Measurements from ENCODE around the gene TTC14. TPM values are rescaled to one million over a fixed set of nuclear protein-coding genes. Genes with fewer than 3 reads are reported as not detected.

The TTC14 gene
- total and polyA plus RNA-seq, 2 donors (not counting 3 experiments of a cell fraction or from before 2014, with no cell fraction given): 14.5 to 33.6 TPM

- POLR2A ChIA-PET: no interaction called here
Observed at GRCh38 chr3:180633722-180634121, 31.8 kb downstream of the TTC14 start.

DNA sequence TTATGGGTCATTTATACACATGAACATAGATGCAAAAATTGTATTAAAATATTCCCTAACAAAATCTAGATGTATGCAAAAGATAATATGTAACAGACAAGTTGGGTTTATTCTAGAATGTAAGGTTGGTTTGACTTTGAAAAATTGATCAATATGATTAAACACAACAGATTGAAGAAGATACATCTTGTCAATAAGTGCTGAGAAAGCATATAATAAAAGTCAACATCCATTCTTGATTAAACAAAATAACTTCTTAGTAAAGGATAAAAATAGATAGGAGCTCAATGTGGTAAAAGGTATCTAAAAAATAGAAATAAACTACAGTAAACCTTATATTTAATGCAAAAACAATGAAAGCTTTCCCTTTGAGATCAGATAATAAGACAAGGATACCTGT lies 39.0 kb downstream of the TTC14 start:
- dilution Hi-C loops (cut with MboI; ENCODE audit: extremely low pct_ligation_motif_present, low sequenced_read_pairs) (no loop called here), intact Hi-C loops (cut with micrococcal nuclease) (no loop called here)
- BruUV-seq (replicated peaks): no TSS peak
- TF ChIP-seq FOS (IDR thresholded peaks at IDR 0.05; ENCODE audit: borderline replicate concordance, insufficient read depth, low read length): no peak
- no peak for DNase-seq (ENCODE audit: low read depth, low spot score)
- no peak for FAIRE-seq
- H3K9me1 ChIP-seq (replicated peaks; ENCODE audit: control insufficient read depth, extremely low read depth, insufficient read depth, low read length): no peaks in the 10 kb centered on the region
- no peak overlapping the region for H3K9ac ChIP-seq (replicated peaks; ENCODE audit: extremely low read depth, insufficient read depth, low read length)
- H3K27me3 ChIP-seq (ENCODE audit: control insufficient read depth in 2 of 2, insufficient read depth in 2 of 2, low read length in 2 of 2): peaks cover 0 to 2% of the 10 kb centered on the region in 2 experiments
- H3K27ac ChIP-seq (ENCODE audit: insufficient read depth, low read depth, low read length): no peak overlapping the region
- no peaks in the 10 kb centered on the region for H3K9me3 ChIP-seq (replicated peaks; ENCODE audit: control insufficient read depth, insufficient read depth, low read length)
- CTCF ChIA-PET: no interaction called here
- H2AFZ ChIP-seq (ENCODE audit: low read depth, low read length): no peak overlapping the region
- H4K20me1 ChIP-seq (replicated peaks; ENCODE audit: control insufficient read depth, extremely low read depth, insufficient read depth, low read length): no peaks in the 10 kb centered on the region
- no peaks in the 10 kb centered on the region for H3K36me3 ChIP-seq (ENCODE audit: control insufficient read depth in 2 of 2, extremely low read depth in 1 of 2, insufficient read depth in 2 of 2, low read length in 2 of 2)
- POLR2A ChIA-PET: no interaction called here
- H3K79me2 ChIP-seq (ENCODE audit: control insufficient read depth, insufficient read depth, low read length): no peaks in the 10 kb centered on the region
- no peak overlapping the region for H3K4me3 ChIP-seq (replicated peaks in 1 of 3; ENCODE audit: insufficient read depth in 1 of 3, low read depth in 1 of 3, low read length in 3 of 3)
- H3K4me1 ChIP-seq (ENCODE audit: control insufficient read depth, extremely low read depth, insufficient read depth, low read length): no peaks in the 10 kb centered on the region
- H3K4me2 ChIP-seq (ENCODE audit: insufficient read depth, low read length): no peak overlapping the region

More at GRCh38 chr3:180633722-180634121, 31.8 kb downstream of the TTC14 start:
- H3K36me3 ChIP-seq (ENCODE audit: control insufficient read depth in 2 of 2, extremely low read depth in 1 of 2, insufficient read depth in 2 of 2, low read length in 2 of 2): no peaks in the 10 kb centered on the region
- H3K4me2 ChIP-seq (ENCODE audit: insufficient read depth, low read length): no peak overlapping the region
- intact Hi-C loops (cut with micrococcal nuclease): no loop called here
- no peak overlapping the region for H3K9ac ChIP-seq (replicated peaks; ENCODE audit: extremely low read depth, insufficient read depth, low read length)
- no peak for FAIRE-seq
- H3K9me3 ChIP-seq (replicated peaks; ENCODE audit: control insufficient read depth, insufficient read depth, low read length): no peaks in the 10 kb centered on the region
- no peaks in the 10 kb centered on the region for H4K20me1 ChIP-seq (replicated peaks; ENCODE audit: control insufficient read depth, extremely low read depth, insufficient read depth, low read length)
- no peaks in the 10 kb centered on the region for H3K79me2 ChIP-seq (ENCODE audit: control insufficient read depth, insufficient read depth, low read length)
- H2AFZ ChIP-seq (ENCODE audit: low read depth, low read length): no peak overlapping the region
- H3K27ac ChIP-seq (ENCODE audit: insufficient read depth, low read depth, low read length): no peak overlapping the region
- H3K4me3 ChIP-seq (replicated peaks in 1 of 3; ENCODE audit: insufficient read depth in 1 of 3, low read depth in 1 of 3, low read length in 3 of 3): no peak overlapping the region
- DNase-seq (ENCODE audit: low read depth, low spot score): no peak
- peaks cover 0 to 3% of the 10 kb centered on the region in 2 experiments for H3K27me3 ChIP-seq (ENCODE audit: control insufficient read depth in 2 of 2, insufficient read depth in 2 of 2, low read length in 2 of 2)
- dilution Hi-C loops (cut with MboI; ENCODE audit: extremely low pct_ligation_motif_present, low sequenced_read_pairs): no loop called here
- CTCF ChIA-PET: no interaction called here
- H3K4me1 ChIP-seq (ENCODE audit: control insufficient read depth, extremely low read depth, insufficient read depth, low read length): peaks cover 11% of the 10 kb centered on the region
- no peak for TF ChIP-seq JUN (IDR thresholded peaks at IDR 0.05; ENCODE audit: borderline replicate concordance, insufficient read depth, insufficient read length, low read depth)
- TF ChIP-seq EZH2 (IDR thresholded peaks at IDR 0.05; ENCODE audit: borderline replicate concordance, low read depth, low read length, severe bottlenecking): no peak
- TF ChIP-seq GATA2 (IDR thresholded peaks at IDR 0.05; ENCODE audit: insufficient read depth, insufficient read length, low read depth, low read length): no peak
- TF ChIP-seq FOS (IDR thresholded peaks at IDR 0.05; ENCODE audit: borderline replicate concordance, insufficient read depth, low read length): no peak
- TF ChIP-seq POLR2AphosphoS5 (IDR thresholded peaks at IDR 0.05; ENCODE audit: insufficient read depth, low read depth, low read length): no peak
- TF ChIP-seq, protein P1, sequence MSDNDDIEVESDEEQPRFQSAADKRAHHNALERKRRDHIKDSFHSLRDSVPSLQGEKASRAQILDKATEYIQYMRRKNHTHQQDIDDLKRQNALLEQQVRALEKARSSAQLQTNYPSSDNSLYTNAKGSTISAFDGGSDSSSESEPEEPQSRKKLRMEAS (IDR thresholded peaks at IDR 0.05; ENCODE audit: insufficient read depth, insufficient read length): no peak
- H3K9me1 ChIP-seq (replicated peaks; ENCODE audit: control insufficient read depth, extremely low read depth, insufficient read depth, low read length): no peaks in the 10 kb centered on the region
- BruUV-seq (replicated peaks): no TSS peak
